Activated CD4-positive, alpha-beta T cell treated with anti-CD3 and anti-CD28 coated beads for 36 hours (primary cell): ENCODE results near the gene ELL2. TPM values are rescaled to one million over a fixed set of nuclear protein-coding genes. Genes with fewer than 3 reads are reported as not detected.

Experiments used
- ATAC-seq: fragments of 200-7000 bp; cut with Tn5 transposase; one replicate; pipeline ENCODE4 v1.10.0; 2021; ENCODE audit warnings: mild to moderate bottlenecking, moderate library complexity
- CTCF ChIA-PET: fragments of 350-600 bp; sonication (Branson Sonifier 250); formaldehyde crosslinking; loops from one replicate; lab custom pipeline; 2021; ENCODE audit warnings: antibody characterized with exemption; lab: Charles Lee
- POLR2A ChIA-PET: fragments of 350-600 bp; sonication (Branson Sonifier 250); formaldehyde crosslinking; loops from one replicate; lab custom pipeline; 2021; ENCODE audit warnings: antibody characterized with exemption, inconsistent platforms; lab: Charles Lee
- DNase-seq: peaks from one replicate; pipeline ENCODE4 v3.0.0-alpha.2; 2020
- H3K27ac Mint-ChIP-seq: one replicate; pipeline ENCODE4 v1.8.0; 2021; ENCODE audit warnings: mixed read lengths
- H3K27me3 Mint-ChIP-seq: one replicate; pipeline ENCODE4 v1.8.0; 2021; ENCODE audit warnings: mixed read lengths
- H3K36me3 Mint-ChIP-seq: one replicate; pipeline ENCODE4 v1.8.0; 2021; ENCODE audit warnings: low read depth, mixed read lengths
- H3K4me1 Mint-ChIP-seq: one replicate; pipeline ENCODE4 v1.8.0; 2021; ENCODE audit warnings: mixed read lengths
- H3K4me3 Mint-ChIP-seq: one replicate; pipeline ENCODE4 v1.8.0; 2021; ENCODE audit warnings: mild to moderate bottlenecking, moderate library complexity, mixed read lengths
- H3K9me3 Mint-ChIP-seq: one replicate; pipeline ENCODE4 v1.8.0; 2021; ENCODE audit warnings: low read depth, mixed read lengths
- intact Hi-C, 2 experiments: fragments of 100-400 bp; cut with DNase I in 1 of 2; cut with micrococcal nuclease in 1 of 2; formaldehyde crosslinking; loops; one replicate each; pipeline versions ENCODE4 v1.14.2 to v1.15.1; 2022 to 2024; cut with DNase I, micrococcal nuclease
- total RNA-seq, 2 experiments: library from RNA; stranded (reverse); gene quantifications; one replicate each; pipeline ENCODE4 v1.2.3, GENCODE V29; 2021

ELL2 gene
- total RNA-seq, 2 experiments from 2014 or later = 87.6 to 131 TPM

DNA sequence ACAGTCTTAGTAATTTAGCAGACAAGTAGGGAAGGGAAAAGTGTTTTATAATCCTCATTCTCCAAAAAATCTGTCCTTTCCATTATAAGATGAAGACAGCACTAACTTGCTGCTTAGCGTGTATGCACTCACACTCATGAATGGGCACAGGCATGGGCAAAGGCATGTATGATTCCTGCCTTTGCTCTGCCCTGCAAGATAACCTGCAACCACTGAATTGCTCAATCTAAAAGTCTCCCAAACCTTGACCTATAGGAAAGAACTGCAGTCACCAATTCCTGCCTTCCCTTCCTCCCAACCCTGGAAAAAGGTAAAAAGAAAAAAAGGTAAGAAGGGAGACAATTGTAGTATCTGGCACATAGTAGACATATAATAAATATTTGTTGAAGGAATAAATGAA lies 40.8 kb downstream of the ELL2 start:
- H3K9me3 Mint-ChIP-seq = no peaks in the 10 kb centered on the region
- no peak overlapping the region for H3K4me3 Mint-ChIP-seq
- no peaks in the 10 kb centered on the region for H3K27me3 Mint-ChIP-seq
- DNase-seq (no peak), ATAC-seq (no peak)
- H3K4me1 Mint-ChIP-seq = peaks cover 2% of the 10 kb centered on the region
- CTCF ChIA-PET = no interaction called here
- H3K36me3 Mint-ChIP-seq = peaks cover 4% of the 10 kb centered on the region
- intact Hi-C loops = no loop called here
- POLR2A ChIA-PET = no interaction called here
- H3K27ac Mint-ChIP-seq = no peak overlapping the region

DNA sequence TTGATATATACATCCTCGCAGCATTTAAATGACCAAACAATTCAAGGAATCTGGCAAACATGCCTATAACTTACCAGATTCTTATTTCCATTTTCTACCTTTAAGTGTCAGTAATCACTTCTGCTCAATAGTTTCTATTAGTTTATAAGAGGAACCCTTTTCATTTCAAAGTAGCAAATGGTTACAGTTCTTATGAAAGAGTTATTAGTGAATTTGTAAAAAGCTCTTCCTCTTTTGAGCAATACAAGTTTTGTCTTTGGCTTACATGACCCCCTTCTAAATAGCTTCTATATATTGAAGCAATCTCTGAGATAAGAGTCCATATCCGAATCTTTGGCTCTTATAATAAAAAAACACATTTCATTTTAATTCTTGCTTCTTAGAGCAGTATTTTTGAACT lies 42.0 kb downstream of the ELL2 start:
- no peaks in the 10 kb centered on the region for H3K27me3 Mint-ChIP-seq
- H3K9me3 Mint-ChIP-seq = no peaks in the 10 kb centered on the region
- POLR2A ChIA-PET = no interaction called here
- H3K27ac Mint-ChIP-seq = no peak overlapping the region
- peaks cover 3% of the 10 kb centered on the region for H3K36me3 Mint-ChIP-seq
- intact Hi-C loops = no loop called here
- DNase-seq (no peak), ATAC-seq (no peak)
- H3K4me1 Mint-ChIP-seq = peaks cover 2% of the 10 kb centered on the region
- CTCF ChIA-PET = no interaction called here
- no peak overlapping the region for H3K4me3 Mint-ChIP-seq

GRCh38 chr5:95918421-95919006 lies 43.1 kb downstream of the ELL2 start:
- ChIA-PET CTCF (interaction anchor here (0.6 kb wide), 2 partner anchors 75 to 98 kb away, joined by 3 read pairs; no protein-coding TSS in a partner anchor), POLR2A (no interaction called here)
- Mint-ChIP-seq H3K4me1 (peaks cover 2% of the 10 kb centered on the region), H3K27me3 (no peaks in the 10 kb centered on the region), H3K27ac (no peak overlapping the region), H3K36me3 (peaks cover 2% of the 10 kb centered on the region), H3K9me3 (no peaks in the 10 kb centered on the region), H3K4me3 (no peak overlapping the region)
- ATAC-seq (no peak), DNase-seq (no peak)
- intact Hi-C loops = no loop called here

DNA sequence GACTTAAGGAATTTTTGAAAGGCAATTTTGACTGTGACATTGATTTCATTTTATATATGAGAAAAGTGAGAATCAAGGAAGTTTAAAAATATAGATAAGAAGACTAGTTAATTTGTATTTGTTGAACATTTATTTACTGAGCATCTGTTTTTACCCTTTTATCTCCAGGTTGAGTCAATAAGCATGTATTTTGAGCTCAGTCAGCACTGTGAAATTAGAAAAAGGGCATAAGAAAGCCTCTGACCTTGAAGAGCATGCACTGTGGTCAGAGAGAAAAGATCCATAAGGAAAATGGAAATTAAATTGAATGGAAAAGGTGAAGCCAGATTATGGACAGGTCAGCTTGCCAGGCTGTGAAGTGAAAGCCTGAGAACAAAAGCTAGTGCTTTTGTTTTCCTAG lies 44.4 kb downstream of the ELL2 start:
- intact Hi-C loops = no loop called here
- ATAC-seq = no peak
- ChIA-PET CTCF (interaction anchor here (0.6 to 0.8 kb wide), 2 partner anchors 27 to 835 kb away, joined by 3 read pairs; no protein-coding TSS in a partner anchor), POLR2A (no interaction called here)
- Mint-ChIP-seq H3K36me3 (peaks cover 12% of the 10 kb centered on the region), H3K27ac (no peak overlapping the region), H3K4me1 (peaks cover 2% of the 10 kb centered on the region), H3K9me3 (no peaks in the 10 kb centered on the region), H3K4me3 (no peak overlapping the region), H3K27me3 (no peaks in the 10 kb centered on the region)
- no peak for DNase-seq

DNA sequence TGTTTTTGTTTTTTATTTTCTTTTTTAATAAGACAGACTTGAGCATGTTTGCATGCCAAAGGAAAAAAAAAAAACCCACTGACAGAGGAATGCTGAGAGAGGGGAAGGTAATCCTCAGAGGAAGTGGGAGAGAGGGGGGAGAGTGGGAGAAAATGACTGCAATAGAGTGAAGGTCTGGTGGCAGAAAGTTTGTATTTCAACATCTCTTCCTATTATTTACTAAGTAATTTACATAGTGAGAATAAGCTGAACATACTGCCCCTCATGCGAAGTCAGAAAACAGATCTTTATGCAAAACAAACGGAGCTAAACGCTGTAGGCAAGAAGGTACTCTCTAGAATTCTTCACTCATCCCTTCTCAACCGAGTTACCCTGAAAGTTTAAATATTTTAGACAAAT lies 45.0 kb downstream of the ELL2 start:
- ChIA-PET CTCF (interaction anchor here (0.5 kb wide), 1 partner anchor 93 kb away, joined by 4 read pairs; no protein-coding TSS in a partner anchor), POLR2A (no interaction called here)
- ATAC-seq = no peak
- H3K4me1 Mint-ChIP-seq = peaks cover 2% of the 10 kb centered on the region
- H3K27ac Mint-ChIP-seq = no peak overlapping the region
- H3K9me3 Mint-ChIP-seq = no peaks in the 10 kb centered on the region
- H3K4me3 Mint-ChIP-seq = no peak overlapping the region
- peaks cover 16% of the 10 kb centered on the region for H3K36me3 Mint-ChIP-seq
- DNase-seq = no peak
- intact Hi-C loops = no loop called here
- H3K27me3 Mint-ChIP-seq = no peaks in the 10 kb centered on the region

DNA sequence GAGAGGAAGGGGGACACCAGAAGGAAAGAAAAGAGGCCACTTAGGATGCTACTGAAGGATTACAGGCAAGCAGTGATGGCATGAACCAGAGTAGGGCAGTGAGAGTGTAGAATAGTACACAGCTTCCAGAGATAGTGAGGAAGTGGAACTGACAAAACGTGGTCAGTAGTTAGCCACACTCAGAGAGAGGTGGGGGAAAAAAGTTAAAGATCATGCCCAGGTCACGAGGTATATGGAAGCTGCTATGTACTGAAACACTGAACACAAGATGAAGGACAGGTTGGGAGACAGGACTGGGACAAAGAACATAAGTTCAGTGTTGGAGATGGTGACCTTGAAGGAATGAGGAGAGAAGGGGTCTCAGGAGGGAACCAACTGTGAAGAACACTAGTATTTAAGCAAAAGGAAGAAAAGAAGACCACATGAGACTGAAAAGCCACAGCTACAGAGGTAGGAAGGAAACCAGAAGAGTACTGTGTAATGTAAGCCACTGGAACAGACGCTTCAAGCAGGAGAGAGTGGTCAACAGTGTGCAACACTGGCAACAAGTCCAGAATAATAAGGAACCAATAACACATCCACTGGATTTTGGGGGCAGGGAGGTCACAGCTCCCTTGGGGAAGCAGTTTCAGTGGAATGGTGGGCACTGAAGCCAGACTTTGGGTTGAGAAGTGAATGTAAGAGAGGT lies 45.5 kb downstream of the ELL2 start:
- intact Hi-C loops = no loop called here
- Mint-ChIP-seq H3K9me3 (no peaks in the 10 kb centered on the region), H3K27ac (no peak overlapping the region), H3K27me3 (no peaks in the 10 kb centered on the region), H3K4me3 (no peak overlapping the region), H3K36me3 (peaks cover 19% of the 10 kb centered on the region), H3K4me1 (peaks cover 2% of the 10 kb centered on the region)
- ChIA-PET POLR2A (no interaction called here), CTCF (interaction anchor here (0.5 kb wide), 2 partner anchors 94 to 291 kb away, joined by 4 read pairs; no protein-coding TSS in a partner anchor)
- DNase-seq = no peak
- no peak for ATAC-seq

GRCh38 chr5:95913663-95914062 lies 48.0 kb downstream of the ELL2 start:
- no peak for DNase-seq
- ATAC-seq = no peak
- POLR2A ChIA-PET = no interaction called here

GRCh38 chr5:95912029-95912428 lies 49.6 kb downstream of the ELL2 start:
- ChIA-PET POLR2A (interaction anchor here (0.7 kb wide), 1 partner anchor 219 kb away, joined by 3 read pairs; no protein-coding TSS in a partner anchor), CTCF (interaction anchor here (0.8 kb wide), 1 partner anchor 762 kb away, joined by 3 read pairs; no protein-coding TSS in a partner anchor)
- H3K27ac Mint-ChIP-seq = no peak overlapping the region

More at GRCh38 chr5:95913663-95914062, 48.0 kb downstream of the ELL2 start:
- Mint-ChIP-seq H3K27me3 (no peaks in the 10 kb centered on the region), H3K36me3 (peaks cover 28% of the 10 kb centered on the region), H3K9me3 (no peaks in the 10 kb centered on the region), H3K27ac (no peak overlapping the region), H3K4me3 (no peak overlapping the region), H3K4me1 (peaks cover 2% of the 10 kb centered on the region)
- intact Hi-C loops = no loop called here
- CTCF ChIA-PET = interaction anchor here (0.9 kb wide), 1 partner anchor 11 kb away, joined by 4 read pairs; no protein-coding TSS in a partner anchor

GRCh38 chr5:95910521-95910920 lies 51.1 kb downstream of the ELL2 start:
- POLR2A ChIA-PET = no interaction called here
- H3K27me3 Mint-ChIP-seq = no peaks in the 10 kb centered on the region
- H3K36me3 Mint-ChIP-seq = peaks cover 35% of the 10 kb centered on the region

More at GRCh38 chr5:95912029-95912428, 49.6 kb downstream of the ELL2 start:
- no peaks in the 10 kb centered on the region for H3K27me3 Mint-ChIP-seq
- ATAC-seq (no peak), DNase-seq (no peak)
- peaks cover 2% of the 10 kb centered on the region for H3K4me1 Mint-ChIP-seq
- H3K4me3 Mint-ChIP-seq = no peak overlapping the region
- peaks cover 30% of the 10 kb centered on the region for H3K36me3 Mint-ChIP-seq
- no peaks in the 10 kb centered on the region for H3K9me3 Mint-ChIP-seq
- intact Hi-C loops = no loop called here

GRCh38 chr5:95909738-95910137 lies 51.9 kb downstream of the ELL2 start:
- no peaks in the 10 kb centered on the region for H3K9me3 Mint-ChIP-seq
- intact Hi-C loops = no loop called here
- no peak for ATAC-seq
- no peaks in the 10 kb centered on the region for H3K4me1 Mint-ChIP-seq
- peaks cover 38% of the 10 kb centered on the region for H3K36me3 Mint-ChIP-seq
- H3K27me3 Mint-ChIP-seq = no peaks in the 10 kb centered on the region
- no peak overlapping the region for H3K4me3 Mint-ChIP-seq
- no peak overlapping the region for H3K27ac Mint-ChIP-seq
- DNase-seq = no peak
- ChIA-PET POLR2A (no interaction called here), CTCF (no interaction called here)

More at GRCh38 chr5:95910521-95910920, 51.1 kb downstream of the ELL2 start:
- Mint-ChIP-seq H3K9me3 (no peaks in the 10 kb centered on the region), H3K4me3 (no peak overlapping the region), H3K27ac (no peak overlapping the region), H3K4me1 (no peaks in the 10 kb centered on the region)
- intact Hi-C loops = no loop called here
- ATAC-seq (no peak), DNase-seq (no peak)
- CTCF ChIA-PET = interaction anchor here (0.7 kb wide), 1 partner anchor 276 kb away, joined by 5 read pairs; no protein-coding TSS in a partner anchor

DNA sequence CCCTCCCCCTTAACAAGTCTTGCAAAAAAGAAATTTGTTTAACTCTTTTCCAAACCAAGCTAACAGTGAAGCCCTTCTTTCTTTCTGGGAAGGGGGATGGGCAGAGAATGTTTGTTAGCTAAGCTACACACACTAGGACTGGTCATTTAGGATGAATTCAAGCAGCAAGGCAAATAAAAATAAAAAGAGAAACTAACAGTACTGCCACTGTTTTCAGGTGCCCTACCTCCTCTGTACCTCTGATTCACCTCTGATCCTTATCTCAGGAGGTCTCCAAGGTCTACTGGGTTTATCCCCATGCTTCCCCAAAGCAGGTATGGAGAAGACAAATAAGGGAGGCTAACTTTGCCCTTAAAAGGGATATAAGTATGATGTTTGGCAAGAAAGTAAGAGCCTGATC lies 52.9 kb downstream of the ELL2 start:
- H3K36me3 Mint-ChIP-seq = peaks cover 42% of the 10 kb centered on the region
- H3K27ac Mint-ChIP-seq = no peak overlapping the region
- H3K27me3 Mint-ChIP-seq = no peaks in the 10 kb centered on the region

More for the DNA sequence above, 52.9 kb downstream of the ELL2 start:
- Mint-ChIP-seq H3K4me1 (no peaks in the 10 kb centered on the region), H3K4me3 (no peak overlapping the region), H3K9me3 (no peaks in the 10 kb centered on the region)
- DNase-seq = no peak
- CTCF ChIA-PET = no interaction called here
- ATAC-seq = no peak
- intact Hi-C loops = no loop called here
- POLR2A ChIA-PET = no interaction called here
